Measurements from ENCODE around the gene ACER3.
"Not testable (repeated sequence)": the region's sequence is repeated elsewhere in the genome, so short reads cannot be mapped to it uniquely, and the experiment has no call there.

ACER3 gene

GRCh38 chr11:76837696-76838677, 22.7 kb upstream of the ACER3 start:
- no peak for DNase-seq

GRCh38 chr11:76838678-76839068, 22.0 kb upstream of the ACER3 start:
- no peak for DNase-seq

GRCh38 chr11:76839311-76839710, 21.4 kb upstream of the ACER3 start:
- no peak for DNase-seq

GRCh38 chr11:76841923-76842452, 18.7 kb upstream of the ACER3 start:
- DNase-seq: no peak

- no peak for DNase-seq
Measured at GRCh38 chr11:76843907-76844306, 16.8 kb upstream of the ACER3 start.

GRCh38 chr11:76844511-76844910, 16.2 kb upstream of the ACER3 start:
- no peak for DNase-seq

GRCh38 chr11:76845069-76845468, 15.6 kb upstream of the ACER3 start:
- DNase-seq: no peak

- no peak for DNase-seq
Measured at GRCh38 chr11:76846441-76846840, 14.3 kb upstream of the ACER3 start.

DNA sequence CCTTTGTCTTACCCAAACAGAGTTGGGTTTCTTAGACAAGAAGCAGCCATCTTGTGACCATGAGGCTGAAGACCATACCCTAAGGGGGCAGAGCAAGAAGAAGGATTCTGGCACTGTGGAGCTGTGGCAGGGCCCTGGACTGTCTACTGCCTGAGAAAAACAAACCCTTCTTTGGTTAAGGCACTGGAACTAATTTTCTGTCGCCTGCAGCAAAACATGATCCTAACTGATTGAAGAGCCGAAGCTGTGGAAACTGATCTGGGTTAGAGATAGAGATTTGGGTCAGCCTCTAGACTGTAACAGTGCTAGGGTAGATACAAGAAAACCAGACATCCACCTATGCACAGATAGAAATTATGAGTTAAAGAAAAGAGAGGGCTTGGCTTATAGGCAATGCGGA, 11.3 kb upstream of the ACER3 start:
- no peak for DNase-seq

GRCh38 chr11:76850130-76850529, 10.6 kb upstream of the ACER3 start:
- DNase-seq: no peak

DNA sequence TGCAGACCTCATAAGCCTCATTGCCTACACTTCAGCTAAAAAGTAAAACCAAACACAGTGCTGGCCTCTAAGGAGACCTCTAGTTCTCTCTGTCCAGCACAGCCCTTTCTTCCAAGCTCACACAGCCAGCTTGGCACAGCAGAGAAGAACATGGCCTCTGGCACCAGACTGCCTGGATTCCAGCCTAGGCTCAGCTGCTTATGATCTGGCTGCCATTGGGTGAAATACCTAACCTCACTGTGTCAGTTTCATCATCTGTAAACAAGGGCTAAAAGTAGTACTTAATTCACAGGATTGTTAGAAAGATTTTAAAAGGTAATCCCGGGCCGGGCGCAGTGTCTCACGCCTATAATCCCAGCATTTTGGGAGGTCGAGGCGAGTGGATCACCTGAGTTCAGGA, 9.9 kb upstream of the ACER3 start:
- DNase-seq: no peak

- DNase-seq: no peak
Measured at GRCh38 chr11:76854709-76855108, 6.0 kb upstream of the ACER3 start.

DNA sequence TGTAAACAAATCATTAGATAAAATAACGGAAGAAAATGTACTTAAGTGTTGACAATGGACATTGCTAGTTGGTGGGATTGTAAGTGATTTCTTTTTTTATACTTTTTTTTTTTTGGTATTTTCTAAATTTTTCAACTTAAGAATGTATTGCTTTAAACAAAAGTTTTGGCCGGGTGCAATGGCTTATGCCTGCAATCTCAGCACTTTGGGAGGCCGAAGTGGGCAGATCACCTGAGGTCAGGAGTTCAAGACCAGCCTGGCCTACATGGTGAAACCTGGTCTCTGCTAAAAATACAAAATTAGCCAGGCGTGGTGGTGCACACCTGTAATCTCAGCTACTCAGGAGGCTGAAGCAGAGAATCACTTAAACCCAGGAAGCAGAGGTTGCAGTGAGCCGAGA, 5.0 kb upstream of the ACER3 start:
- not testable (repeated sequence) for DNase-seq

GRCh38 chr11:76856106-76856505, 4.6 kb upstream of the ACER3 start:
- no peak for DNase-seq

- DNase-seq: no peak
Measured at GRCh38 chr11:76856571-76856970, 4.1 kb upstream of the ACER3 start.

- no peak for DNase-seq
Measured at GRCh38 chr11:76857781-76858410, 2.8 kb upstream of the ACER3 start.

- DNase-seq: no peak
Measured at GRCh38 chr11:76859708-76860227, 950 bp upstream of the ACER3 start.

- DNase-seq: no peak
Measured at GRCh38 chr11:76861490-76861953, 804 bp downstream of the ACER3 start.

DNA sequence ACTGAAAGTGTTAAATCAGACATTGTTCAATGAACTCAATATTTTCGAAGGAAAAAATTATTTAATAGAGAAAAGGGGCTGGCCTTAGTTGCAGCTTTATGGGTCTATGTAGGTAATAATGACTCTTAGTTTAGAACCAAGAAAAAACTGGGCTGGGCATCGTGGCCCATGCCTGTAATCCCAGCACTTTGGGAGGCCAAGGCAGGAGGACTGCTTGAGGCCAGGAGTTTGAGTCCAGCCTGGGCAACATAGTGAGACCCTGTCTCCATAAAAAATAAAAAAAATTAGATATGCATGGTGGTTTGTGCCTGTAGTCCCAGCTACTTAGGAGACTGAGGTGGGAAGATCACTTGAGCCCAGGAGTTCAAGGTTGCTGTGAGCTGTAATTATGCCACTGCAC, 2.1 kb downstream of the ACER3 start:
- DNase-seq: not testable (repeated sequence)

- DNase-seq: no peak
Measured at GRCh38 chr11:76863196-76863777, 2.6 kb downstream of the ACER3 start.

DNA sequence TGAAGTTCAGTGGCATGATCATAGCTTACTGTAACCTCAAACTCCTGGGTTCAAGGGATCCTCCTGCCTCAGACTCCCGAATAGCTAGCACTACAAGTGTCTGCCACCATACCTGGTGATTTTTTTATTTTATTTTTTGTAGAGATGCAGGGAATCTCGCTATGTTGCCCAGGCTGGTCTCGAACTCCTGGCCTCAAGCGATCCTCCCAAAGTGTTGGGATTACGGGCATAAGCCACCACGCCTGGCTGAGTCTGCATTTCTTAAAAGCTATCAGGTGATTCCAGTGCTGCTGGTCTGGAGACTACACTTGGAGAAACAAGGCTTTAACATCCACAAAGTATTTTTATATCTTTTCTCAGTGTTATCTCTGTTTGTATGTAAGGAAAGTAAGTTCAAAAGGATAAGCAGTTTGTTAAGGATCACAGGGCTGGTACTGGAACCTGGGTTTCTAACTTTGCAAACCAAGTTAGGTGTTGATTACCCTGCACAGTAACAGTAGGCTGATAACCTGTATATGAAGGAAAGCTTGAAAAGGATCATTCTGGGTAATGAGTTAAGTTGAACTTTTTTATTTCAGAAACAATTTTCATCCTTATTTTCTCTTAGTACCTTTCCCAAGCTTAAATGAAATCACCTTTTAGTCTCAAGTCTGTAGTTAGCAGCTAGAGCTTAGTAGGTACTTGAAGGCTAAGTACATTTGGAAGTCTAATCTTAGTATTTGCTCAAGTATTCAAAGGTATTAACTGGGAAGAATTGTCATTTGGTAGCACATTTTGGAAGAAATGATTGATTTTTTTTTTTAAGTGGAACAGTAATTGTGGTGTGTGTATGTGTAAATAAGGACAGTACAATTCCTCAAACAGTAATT, 12.5 kb downstream of the ACER3 start:
- no peak for DNase-seq

DNA sequence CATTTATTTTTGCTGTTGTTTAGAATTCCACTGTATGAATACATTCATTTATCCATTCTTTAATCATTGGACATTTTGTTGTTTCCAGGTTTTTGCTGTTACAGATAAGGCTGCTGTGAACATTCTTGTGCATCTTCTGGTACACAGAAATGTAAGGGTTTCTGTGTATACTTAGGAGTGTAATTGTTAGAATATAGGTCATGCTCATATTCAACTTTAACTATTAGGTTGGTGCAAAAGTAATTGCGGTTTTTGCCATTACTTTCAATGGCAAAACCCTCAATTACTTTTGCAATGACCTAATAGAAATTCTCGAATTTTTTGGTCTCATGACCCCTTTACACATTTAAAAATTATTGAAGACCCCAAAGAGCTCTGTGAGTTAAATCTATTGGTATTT, 17.3 kb downstream of the ACER3 start:
- DNase-seq: no peak
